Stimulated activated CD8-positive, alpha-beta memory T cell treated with anti-CD3 and anti-CD28 coated beads, Interleukin-2, amount 100 ng/mL, for 1 hour (primary cell): ENCODE data around the gene ARHGEF12.

Source experiments
- DNase-seq, 2 donors: peaks; one replicate each; pipeline ENCODE4 v3.0.0-alpha.2; 2020; ENCODE audit warnings: low read depth in 2 of 2

The ARHGEF12 gene

DNA sequence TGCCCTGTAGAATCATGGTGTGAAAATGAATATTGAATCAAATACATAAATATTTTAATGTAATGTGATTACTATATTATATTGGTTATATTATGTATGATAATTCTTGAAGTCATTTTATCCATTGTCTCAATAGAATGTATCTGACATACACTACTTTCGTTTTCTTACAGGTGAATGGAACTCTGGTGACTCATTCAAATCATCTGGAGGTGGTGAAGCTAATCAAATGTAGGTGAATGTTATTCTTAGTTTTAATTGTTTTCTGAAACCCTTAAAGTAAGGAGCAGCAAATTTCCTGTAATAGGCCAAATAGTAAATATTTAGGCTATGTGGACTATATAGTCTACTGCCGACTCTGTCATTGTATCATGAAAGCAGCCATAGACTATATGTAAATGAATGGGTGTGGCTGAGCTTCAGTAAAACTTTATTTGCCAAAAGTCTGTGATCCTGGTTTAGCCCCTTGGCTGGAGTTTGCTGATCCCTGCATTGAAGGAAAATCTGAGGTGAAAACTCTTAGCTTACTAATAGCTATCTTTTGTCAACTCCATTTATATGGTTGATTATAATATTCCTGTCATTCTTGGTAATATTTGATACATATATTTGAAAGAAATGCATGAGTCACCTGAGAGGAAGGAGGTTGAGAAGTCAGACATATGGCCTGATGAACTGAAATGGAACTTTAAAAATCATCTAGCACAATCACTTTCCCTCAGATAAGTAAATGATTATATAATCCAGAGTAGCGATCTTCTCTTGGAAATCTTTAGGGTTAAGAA is 88.2 kb downstream of the ARHGEF12 start:
- no peak for DNase-seq

DNA sequence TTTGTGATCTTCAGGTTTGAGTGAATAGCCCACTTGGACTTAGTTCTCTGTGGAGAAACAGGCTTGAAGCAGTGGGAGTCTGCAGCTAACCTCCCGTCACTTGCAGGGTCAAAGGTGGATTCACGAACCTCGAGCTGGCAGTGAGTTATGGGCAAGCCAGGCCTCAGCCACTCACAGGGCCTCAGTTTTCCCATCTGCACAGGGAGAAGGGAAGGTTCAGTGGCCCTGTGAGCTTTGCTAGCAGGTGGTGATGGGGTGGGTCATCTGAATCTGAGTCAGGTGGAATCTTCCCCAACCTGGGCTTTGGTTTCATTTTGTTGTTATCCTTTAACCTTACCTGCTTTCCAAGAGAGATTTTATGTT is 88.7 kb downstream of the ARHGEF12 start:
- no peak for DNase-seq

DNA sequence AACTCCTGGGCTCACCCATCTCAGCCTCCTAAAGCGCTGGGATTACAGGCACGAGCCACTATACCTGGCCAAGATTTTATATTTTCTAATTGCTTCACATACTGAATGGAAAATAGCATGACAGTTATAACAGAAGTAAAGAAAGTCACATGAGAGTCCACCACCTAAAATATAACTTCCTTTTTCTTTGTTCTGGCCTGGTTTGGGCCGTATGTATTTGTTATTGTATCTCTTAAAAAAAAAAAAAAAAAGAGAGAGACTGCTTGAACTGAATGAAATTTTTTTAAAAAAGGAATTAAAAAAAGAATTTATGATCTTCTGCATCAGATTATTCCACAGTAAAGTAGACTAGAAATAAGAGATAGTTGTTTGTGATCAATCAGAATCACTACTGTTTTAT is 89.3 kb downstream of the ARHGEF12 start:
- no peak for DNase-seq

DNA sequence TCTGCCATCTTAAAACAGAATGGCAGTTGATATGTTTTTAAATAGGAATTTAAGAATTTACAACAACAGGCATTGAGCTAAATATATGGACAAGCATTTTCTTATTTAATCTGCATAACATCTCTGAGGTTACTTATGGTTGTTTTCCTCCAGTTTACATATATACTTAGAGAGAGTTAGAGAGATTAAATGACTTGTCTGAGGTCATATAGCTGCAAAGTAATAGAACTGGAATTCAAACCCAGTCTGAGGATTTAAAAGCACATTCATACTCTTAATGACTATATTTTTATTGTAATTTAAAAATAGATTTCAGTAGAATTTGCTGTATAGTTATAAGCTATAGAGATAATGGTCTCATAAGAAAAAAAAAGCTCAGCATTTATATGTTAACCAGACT is 93.9 kb downstream of the ARHGEF12 start:
- DNase-seq: no peak

DNA sequence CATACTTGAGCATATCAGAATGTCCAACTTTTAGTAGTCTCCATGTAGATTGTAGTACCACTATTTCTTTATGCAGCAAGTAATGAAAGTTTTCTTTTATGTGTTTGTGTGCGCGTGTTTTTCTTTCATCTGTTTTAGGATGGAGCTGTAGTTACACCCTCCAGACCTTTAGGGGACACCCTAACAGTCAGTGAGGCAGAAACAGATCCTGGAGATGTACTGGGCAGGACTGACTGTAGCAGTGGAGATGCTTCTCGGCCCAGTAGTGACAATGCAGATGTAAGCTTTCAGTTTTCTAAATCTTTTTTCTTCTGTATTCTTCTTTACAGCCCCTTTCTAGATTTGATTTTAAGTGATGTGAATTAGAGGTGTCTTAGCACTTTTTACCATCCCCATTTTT is 95.4 kb downstream of the ARHGEF12 start:
- DNase-seq: no peak

DNA sequence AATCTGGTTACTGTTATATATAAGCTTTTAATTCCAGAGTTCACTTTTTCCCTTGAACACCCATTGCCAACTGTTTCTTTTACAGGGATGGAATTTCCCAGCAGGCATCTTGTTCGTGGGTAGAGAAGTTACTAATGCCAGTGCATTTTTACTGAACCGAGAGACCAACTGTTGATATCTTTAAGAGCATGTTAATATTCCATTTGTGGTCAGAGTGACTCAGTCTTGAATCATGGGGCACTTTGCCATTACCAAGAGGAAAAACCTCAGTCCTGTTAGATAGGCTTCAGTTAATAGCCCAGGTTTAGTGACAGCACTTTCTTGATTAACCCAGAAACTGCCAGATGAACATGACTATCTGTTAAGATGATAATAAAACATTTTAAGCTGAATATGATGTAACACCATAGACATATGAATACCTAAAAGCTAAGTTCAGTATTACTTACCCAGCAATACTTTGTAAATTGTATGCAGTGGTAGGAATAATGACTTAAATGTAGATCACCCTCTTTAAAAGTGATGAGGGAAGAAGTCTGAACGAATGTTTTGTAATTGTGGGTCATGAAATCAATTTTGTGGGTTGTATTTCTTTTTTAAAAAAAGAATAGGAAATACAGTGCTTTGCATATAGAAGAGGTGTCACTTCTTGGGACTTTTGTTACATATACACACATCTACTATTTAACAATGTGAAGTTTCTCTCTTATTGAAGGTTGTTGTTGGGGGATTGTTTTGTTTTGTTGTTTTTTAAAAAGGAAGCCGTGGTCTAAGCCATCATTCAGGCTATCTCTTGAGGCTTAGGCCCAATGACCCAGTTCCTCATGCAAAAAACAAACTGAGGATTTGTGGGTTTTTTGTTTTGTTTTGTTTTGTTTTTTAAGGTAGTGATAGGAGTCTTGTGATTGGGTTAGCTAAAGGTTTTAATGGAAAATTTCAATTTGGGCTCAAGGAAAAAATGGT is 96.1 kb downstream of the ARHGEF12 start:
- no peak for DNase-seq

DNA sequence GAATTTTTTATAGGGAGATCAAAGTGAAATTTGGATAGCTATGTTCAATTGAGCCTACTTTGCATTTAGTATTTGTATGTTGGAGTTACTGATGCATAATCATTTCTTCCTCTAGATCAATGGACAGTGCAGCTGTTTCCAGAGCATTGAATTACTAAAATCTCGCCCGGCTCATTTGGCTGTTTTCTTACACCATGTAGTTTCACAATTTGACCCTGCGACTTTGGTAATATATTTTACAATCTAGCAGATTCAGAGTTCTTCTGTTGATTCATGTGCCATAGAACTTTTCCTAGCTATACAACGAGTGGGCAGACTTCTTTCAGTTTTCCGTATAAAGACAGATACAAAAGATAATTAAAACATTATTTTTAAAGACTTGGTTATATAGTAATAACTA is 105.4 kb downstream of the ARHGEF12 start:
- no peak for DNase-seq

DNA sequence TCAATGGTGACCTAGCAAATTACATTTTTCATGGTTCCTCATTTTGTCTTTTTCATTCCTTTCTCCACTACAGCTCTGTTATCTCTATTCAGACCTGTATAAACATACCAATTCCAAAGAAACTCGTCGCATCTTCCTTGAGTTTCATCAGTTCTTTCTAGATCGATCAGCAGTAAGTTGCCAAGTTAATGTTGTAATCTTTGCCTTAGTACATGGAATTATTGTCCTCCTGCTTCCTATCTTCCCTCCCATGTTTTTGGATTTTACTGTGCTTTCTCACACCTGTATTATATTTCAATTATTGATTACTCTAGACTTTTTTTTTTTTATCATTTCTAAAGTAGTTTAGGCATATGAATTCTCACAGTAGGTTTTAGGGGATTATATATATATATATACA is 105.8 kb downstream of the ARHGEF12 start:
- no peak for DNase-seq

DNA sequence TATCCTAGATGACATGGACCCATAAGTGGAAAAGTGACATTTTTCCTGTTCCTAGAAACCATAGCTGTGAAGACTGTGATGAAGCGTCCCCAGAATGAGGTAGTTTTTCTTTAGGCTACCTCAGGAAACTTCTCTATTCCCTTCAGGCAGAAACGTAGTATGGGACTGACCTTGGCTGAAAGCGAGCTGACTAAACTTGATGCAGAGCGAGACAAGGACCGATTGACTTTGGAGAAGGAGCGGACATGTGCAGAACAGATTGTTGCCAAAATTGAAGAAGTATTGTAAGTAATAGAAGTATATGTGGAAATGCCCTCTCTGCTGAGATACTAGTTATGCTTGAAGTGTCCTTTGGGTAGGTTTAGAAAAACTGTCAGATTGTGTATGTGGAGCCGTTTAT is 110.6 kb downstream of the ARHGEF12 start:
- no peak for DNase-seq

DNA sequence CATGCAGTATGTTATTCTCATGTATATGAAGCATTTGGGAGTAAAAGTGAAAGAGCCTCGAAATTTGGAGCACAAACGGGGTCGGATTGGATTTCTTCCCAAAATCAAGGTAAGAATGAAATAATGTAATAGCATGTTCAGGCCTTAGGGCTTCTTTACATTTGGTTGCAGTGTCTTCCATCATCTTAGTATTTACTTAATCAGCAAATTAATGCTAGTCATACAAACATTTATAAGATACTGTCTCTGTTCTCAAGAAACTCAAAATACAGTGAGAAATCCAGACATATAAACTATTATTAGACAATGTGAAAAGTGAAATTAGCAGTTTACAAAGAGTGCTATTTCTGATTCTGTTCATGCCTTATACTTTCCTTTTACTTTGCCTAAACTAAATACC is 112.0 kb downstream of the ARHGEF12 start:
- no peak for DNase-seq

DNA sequence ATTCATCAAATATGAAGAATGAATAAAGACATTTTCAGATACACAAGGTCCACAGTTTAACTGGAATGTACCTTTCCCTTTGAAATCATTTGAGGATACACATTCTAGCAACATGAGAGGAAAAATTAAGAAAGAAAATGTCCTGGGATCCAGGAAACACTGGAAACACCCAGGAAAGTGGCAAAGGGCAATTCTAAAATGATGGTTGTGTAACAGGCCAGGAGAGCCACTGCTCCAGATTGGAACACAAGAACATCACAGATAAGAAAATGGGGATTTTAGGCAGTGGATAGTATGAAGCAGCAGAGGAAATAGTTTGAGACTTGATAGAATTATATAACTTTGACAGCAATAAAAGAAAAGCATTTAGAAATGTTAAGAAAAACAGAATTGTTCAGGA is 119.3 kb downstream of the ARHGEF12 start:
- no peak for DNase-seq

DNA sequence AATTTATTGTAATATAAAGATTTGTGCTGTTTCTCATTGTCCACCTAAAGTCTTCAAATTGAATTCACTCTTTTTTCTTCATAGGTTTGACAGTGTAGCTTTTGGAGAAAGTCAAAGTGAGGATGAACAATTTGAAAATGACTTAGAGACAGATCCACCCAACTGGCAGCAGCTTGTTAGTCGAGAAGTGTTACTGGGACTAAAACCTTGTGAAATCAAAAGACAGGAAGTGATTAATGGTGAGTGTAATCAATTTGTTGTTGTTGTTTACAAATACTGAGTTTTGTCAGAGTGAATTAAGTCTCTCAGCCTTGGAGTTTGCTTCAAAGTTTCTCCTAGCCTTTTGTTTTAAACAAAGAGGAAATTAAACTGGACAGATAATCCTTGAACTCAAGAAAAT is 121.8 kb downstream of the ARHGEF12 start:
- DNase-seq: no peak

DNA sequence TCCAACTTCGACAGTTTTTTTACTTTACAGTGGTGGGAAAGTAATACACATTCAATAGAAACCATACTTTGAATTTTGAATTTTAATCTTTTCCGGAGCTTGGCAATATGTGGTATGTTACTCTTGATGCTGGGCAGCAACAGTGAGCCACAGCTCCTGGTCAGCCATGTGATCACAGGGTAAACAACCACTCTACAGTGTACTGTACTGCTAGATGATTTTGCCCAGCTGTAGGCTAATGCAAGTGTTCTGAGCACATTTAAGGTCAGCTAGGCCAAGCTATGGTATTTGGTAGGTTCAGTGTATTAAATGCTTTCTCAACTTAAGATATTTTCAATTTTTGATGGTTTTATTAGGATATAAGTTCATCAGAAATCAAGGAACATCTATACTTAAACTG is 126.6 kb downstream of the ARHGEF12 start:
- no peak for DNase-seq

DNA sequence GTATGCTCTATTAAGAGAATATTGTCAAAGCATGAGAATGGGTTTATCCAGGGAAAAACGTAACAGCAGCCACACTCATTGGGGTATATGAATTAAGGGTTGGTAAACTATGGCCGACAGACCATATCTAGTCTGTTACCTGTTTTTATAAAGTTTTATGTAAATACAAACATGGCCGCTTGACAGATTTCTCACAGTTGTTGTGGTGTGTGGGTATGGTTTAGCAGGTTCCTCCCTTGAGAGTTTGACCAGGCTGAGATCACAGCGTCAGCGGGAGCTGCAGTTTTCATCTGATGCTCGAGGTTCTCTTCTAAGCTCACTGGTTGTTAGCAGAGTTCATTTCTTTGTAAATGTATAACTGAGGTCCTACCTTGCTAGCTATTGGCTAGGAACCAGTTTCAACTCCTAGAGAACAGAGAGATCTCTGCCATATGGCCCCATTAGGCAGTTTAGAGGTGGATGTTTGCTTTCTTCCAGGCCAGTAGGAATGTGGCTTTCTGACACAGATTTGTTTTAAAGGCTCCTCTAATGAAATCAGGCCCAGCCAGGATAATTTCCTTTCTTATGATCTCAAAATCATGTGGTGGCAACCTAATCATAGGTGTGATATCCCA is 129.8 kb downstream of the ARHGEF12 start:
- no peak for DNase-seq

DNA sequence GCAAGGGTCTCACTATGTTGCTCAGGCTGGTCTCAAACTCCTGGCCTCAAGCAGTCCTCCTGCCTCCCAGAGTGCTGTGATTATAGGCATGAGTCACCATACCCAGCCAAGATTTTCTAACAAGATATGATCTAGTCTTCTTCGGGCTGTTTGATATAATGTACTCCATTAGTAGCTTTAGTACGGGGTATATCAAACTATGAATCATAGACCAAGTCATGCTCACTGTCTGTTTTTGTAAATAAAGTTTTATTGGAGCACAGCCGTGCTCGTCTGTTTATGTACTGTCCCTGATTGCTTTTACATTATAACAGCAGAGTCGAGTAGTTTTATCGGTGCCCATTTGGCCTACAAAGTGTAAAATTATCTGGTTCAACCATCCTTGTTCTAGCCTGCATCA is 131.4 kb downstream of the ARHGEF12 start:
- no peak for DNase-seq

DNA sequence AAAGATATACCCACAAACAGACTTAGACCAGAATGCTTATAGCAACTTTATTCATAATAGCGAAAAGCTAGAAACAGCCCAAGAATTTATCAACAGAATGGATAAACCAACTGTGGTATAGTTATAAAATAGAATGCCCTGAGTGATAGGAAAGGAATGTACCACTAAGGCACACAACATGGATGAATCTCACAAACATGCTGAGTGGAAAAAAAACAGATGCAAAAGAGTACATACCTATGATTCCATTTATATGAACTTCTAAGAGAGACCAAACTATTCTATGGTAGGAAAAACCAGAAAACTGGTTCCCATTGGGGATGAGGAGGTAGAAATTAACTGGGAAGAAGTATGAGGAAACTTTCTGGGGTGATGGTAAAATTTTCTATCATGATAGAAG is 134.9 kb downstream of the ARHGEF12 start:
- DNase-seq: no peak

DNA sequence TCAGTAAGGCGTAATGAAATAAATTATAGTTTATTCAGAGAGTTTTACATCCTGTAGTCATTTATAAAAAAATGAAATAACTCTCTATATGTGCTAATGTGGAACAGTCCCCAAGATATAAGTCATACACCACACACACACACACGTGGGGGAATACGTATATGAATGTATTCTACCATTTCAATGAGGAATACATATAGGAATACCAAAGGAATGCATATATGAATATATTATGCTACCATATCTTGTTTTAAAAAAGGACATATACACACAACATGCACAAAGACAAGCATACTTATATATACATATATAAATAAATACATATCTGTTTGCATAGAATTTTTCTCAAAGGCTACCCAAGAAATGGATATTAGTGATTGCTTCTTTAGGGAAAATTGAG is 135.8 kb downstream of the ARHGEF12 start:
- DNase-seq: no peak

DNA sequence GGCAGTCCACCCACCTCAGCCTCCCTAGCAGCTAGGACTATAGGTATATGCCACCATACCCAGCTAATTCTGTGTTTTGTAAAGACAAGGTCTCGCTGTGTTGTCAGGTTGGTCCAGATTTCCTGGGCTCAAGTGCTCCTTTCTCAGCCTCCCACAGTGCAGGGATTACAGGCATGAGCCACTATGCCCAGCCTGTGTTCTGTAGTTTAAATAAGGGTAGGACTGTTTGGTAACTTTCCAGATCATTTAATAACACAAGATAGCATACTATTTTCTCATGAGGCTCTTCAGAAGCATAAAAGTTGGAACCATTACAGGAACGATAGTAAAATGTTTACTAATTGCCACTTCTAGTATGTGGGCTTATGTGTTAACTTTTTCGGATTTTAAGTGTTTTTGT is 137.3 kb downstream of the ARHGEF12 start:
- no peak for DNase-seq

DNA sequence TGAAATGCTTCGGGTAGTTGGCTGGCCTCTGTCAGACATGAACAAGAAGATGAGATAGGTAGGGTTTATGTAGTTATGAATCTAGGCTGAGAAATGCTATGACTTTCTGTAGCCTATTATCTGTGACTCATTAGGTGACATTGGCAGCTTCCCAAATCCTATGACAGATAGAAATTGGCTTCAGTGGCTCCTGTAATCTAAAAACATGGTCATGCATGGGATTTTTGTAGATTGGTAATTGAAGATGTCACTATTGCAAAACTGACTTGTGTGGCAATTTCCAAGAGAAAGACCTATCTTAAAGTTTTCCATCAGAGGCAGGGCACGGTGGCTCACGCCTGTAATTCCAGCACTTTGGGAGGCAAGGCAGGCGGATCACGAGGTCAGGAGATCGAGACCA is 145.9 kb downstream of the ARHGEF12 start:
- no peak for DNase-seq

DNA sequence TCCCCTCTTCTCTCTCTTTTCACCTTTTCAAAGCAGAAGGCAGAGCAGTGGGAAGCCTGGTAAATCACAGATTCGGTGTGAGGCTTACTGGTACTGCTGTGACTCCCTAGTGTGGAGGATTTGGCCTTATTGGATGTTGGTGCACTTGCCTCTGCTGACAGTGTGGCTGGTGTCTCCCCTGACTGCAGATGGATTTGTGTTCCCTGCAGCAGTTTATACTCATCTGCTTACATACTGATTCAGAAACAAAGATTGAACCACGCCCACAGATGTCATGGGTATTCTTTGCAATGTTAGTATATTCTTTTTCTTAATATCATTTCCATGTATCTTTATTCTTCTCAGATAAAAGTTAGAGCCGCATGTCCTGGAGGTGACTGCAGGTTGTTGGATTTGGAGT is 148.5 kb downstream of the ARHGEF12 start:
- DNase-seq: no peak

DNA sequence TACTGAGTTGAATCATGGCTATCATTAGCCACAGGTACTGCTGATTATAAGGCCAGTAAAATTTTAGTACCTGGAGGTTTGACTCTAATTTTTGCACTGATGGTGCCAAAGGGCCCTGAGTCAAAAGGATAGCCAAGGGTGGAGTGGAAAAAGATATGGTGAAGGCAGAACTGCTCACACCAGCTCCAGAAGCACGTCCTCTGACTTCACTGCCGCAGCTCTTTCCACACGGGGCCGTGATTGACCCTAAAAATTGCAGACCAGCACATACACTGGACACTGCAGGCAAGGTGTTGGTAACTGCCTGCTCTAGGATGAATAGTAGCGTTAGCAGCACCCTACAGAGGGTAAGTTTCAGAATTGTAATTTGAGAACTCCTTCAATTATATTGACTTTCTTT is 149.9 kb downstream of the ARHGEF12 start:
- DNase-seq: no peak

DNA sequence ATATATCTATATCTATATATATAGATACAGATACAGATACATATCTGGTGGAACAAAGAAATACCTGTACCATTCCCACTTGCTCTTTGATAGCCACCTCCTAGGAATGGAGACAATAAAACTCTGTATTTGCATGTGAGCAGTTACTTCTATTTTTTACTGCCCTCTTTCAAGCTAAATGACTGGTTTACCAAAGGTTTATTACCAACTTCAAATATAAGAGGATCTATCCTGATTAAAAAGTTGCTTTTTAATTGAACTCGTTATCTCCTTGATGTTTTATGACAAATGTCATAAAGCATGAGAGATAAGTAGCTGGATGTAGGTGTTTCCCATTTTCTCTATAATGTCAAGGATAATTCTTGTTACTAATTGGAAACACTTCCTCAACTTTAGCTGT is 153.6 kb downstream of the ARHGEF12 start:
- no peak for DNase-seq

DNA sequence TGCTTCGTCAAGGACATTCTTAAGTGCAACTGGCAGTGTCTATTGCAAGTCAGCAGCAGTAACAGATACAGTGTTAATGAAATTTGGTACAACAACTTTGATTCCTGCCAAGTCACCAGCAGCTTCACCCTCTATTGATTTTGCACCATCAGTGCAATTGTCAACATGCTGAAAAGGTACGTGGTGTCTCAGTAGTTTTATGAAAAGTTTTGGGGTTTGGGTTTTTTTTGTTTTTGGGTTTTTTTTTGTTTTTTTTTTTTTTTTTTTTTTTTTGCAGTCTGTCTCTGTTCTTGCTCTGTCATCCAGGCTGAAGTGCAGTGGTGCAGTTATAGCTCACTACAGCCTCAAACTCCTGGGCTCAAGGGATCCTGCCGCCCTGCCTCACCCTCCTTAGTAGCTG is 156.3 kb downstream of the ARHGEF12 start:
- no peak for DNase-seq
